Prostate gland (tissue), 2 donors: ENCODE data around the gene EDAR.

Experiments used
- POLR2A ChIP-seq: fragments of 450-650 bp; IDR thresholded peaks from one replicate; pipeline ENCODE4 v1.6.1; 2016; ENCODE audit warnings: antibody characterized with exemption, mild to moderate bottlenecking
- TF ChIP-seq, protein P1 (sequence below), 4 experiments: fragments of 200-600 bp in 2 of 4; fragments of 450-650 bp in 2 of 4; sonication (generic) in 2 of 4; IDR thresholded peaks; 1 replicate in 3 of 4; 2 replicates in 1 of 4; pipeline ENCODE4 v1.5.1; 2016 to 2019; ENCODE audit warnings: antibody characterized with exemption in 4 of 4, mild to moderate bottlenecking in 2 of 4, moderate library complexity in 2 of 4

DNA sequence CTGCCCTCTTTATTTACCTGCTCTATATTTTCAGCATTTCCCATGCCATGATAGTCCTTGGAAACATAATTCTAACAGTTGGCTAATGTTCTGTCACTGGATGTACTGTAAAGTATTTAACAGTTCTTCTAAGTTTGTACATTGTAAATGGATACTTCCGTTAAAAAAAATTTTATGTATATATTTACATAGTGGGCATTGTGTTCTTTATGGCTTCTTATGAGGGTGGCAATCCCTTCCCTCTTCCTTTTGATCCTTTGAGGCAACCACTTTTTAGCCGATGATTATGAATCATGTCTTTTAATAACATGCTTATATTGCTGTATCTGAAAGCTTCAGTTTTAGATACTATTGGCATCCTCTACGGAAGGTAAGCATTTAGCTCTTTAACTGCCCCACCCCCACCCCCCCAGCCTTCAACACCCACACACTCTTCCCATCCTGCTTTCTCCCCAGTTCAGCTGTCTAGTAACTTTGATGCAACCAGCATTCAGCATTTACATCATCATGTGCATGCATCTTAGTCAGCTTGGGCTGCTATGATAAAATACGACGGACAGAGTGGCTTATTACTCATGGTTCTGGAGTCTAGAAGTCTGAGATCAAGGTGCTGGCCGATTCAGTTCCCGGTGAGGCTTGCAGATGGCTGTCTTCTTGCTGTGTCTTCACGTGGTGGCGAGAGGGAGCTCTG, 21.0 kb upstream of the EDAR start:
- TF ChIP-seq, protein P1, sequence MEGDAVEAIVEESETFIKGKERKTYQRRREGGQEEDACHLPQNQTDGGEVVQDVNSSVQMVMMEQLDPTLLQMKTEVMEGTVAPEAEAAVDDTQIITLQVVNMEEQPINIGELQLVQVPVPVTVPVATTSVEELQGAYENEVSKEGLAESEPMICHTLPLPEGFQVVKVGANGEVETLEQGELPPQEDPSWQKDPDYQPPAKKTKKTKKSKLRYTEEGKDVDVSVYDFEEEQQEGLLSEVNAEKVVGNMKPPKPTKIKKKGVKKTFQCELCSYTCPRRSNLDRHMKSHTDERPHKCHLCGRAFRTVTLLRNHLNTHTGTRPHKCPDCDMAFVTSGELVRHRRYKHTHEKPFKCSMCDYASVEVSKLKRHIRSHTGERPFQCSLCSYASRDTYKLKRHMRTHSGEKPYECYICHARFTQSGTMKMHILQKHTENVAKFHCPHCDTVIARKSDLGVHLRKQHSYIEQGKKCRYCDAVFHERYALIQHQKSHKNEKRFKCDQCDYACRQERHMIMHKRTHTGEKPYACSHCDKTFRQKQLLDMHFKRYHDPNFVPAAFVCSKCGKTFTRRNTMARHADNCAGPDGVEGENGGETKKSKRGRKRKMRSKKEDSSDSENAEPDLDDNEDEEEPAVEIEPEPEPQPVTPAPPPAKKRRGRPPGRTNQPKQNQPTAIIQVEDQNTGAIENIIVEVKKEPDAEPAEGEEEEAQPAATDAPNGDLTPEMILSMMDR (IDR thresholded peaks at IDR 0.05) = no peak
- TF ChIP-seq POLR2A = no peak
